ENCODE measurements around the gene MRPS9. TPM values are rescaled to one million over a fixed set of nuclear protein-coding genes. Genes with fewer than 3 reads are reported as not detected.

The MRPS9 gene
- total and polyA plus RNA-seq, 2 of the 13 experiments (the other 11 are each of a cell fraction or from before 2014, with no cell fraction given): 31.2 to 91.8 TPM

- TF ChIP-seq ZNF550 (CRISPR knock-in tag; IDR thresholded peaks at IDR 0.05; ENCODE audit: borderline replicate concordance) (0 out of 2 replicates have a peak, but pooled peaks have one; percentile 24), DZIP1 (CRISPR knock-in tag; IDR thresholded peaks at IDR 0.05) (no peak; the same call in 1 of the 2 replicates), JUN (CRISPR knock-in tag; IDR thresholded peaks at IDR 0.05) (0 out of 2 replicates have a peak, but pooled peaks have one; percentile 1), ZNF501 (CRISPR knock-in tag; IDR thresholded peaks at IDR 0.05) (peak; percentile 87), ZNF512B (CRISPR knock-in tag; IDR thresholded peaks at IDR 0.05; ENCODE audit: borderline replicate concordance) (0 out of 2 replicates have a peak, but pooled peaks have one; percentile 15), ELF1 (CRISPR knock-in tag; IDR thresholded peaks at IDR 0.05) (peak; percentile 45; the same call in 1 of the 2 replicates), ISX (CRISPR knock-in tag; conservative IDR thresholded peaks at IDR 0.05) (no peak), ZNF782 (CRISPR knock-in tag; IDR thresholded peaks at IDR 0.05; ENCODE audit: borderline replicate concordance) (peak; percentile 86; the same call in 1 of the 2 replicates), HOXA3 (CRISPR knock-in tag; IDR thresholded peaks at IDR 0.05) (peak; percentile 40; the same call in 1 of the 2 replicates), ZNF274 (CRISPR knock-in tag; IDR thresholded peaks at IDR 0.05) (peak; percentile 77; the same call in 1 of the 2 replicates), ZNF691 (CRISPR knock-in tag; IDR thresholded peaks at IDR 0.05; ENCODE audit: borderline replicate concordance, low read depth) (peak; percentile 60), ZMYM2 (CRISPR knock-in tag; IDR thresholded peaks at IDR 0.05) (no peak), ZNF660 (CRISPR knock-in tag; IDR thresholded peaks at IDR 0.05; ENCODE audit: borderline replicate concordance, low read depth) (no peak), GMEB1 (CRISPR knock-in tag; IDR thresholded peaks at IDR 0.05; ENCODE audit: borderline replicate concordance) (peak; percentile 52; the same call in 1 of the 2 replicates), RELA (CRISPR knock-in tag; IDR thresholded peaks at IDR 0.05) (no peak)
Measured at GRCh38 chr2:105037572-105038382, at the start of gene MRPS9 (continued).

All from HepG2 (cell line).